Measurements from ENCODE around the gene SNTG2. TPM values are rescaled to one million over a fixed set of nuclear protein-coding genes. Genes with fewer than 3 reads are reported as not detected.

Gene SNTG2
- total and polyA plus RNA-seq, 11 donors: 0.19 to 3.2 (median 0.93) TPM

DNA sequence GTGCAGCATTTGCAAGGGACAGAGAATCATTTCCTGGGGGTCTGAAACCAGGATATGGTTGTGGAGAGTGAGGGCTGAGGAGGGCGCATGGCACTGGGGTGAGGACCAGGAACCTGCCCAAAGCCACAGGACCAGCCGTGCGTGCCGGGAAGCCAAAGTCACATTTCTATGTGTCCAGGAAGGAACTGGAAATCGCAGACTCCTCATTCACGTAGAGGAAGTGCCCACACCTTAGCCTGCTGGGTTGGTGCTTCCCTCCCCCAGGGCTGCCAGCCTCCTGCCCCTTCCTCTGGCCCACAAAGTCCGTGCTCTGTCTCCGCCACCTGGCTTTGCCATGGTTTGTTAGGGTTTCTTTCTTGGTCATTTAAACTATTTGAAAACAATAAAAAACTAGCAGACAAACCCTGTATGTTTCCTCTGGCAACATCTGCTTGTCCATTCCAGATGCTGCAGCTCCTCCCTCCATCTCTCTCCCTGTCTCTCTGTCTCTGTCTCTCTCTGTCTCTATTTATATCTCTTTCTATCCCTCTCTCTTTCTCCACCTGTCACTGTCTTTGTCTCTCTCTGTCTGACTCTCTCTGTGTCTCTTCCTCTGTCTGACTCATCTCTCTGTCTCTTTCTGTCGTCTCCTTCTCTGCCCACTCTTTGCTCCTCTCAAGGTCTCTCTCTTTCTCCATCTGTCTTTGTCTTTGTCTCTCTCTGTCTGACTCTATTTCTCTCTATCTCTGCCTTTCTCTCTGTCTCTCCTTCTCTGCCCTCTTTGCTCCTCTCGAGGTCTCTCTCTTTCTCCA lies 299.4 kb downstream of the SNTG2 start:
- DNase-seq (no peak), ATAC-seq (peak in 2 of 4 donors; percentile 22 to 64)
- intact Hi-C loops (cut with DNase I): loop anchor here in 1 of 10 donors (10.0 kb wide), 1 partner anchor 125 kb away; no protein-coding TSS in a partner anchor
- Histone ChIP-seq H3K27me3 (peaks cover 0 to 16% (median 0%) of the 10 kb centered on the region in 9 donors), H3K4me1 (no peaks in the 10 kb centered on the region), H3K4me3 (no peak overlapping the region), H3K36me3 (no peaks in the 10 kb centered on the region), H3K9me3 (no peaks in the 10 kb centered on the region), H3K27ac (no peak overlapping the region)
- TF ChIP-seq, protein P1, sequence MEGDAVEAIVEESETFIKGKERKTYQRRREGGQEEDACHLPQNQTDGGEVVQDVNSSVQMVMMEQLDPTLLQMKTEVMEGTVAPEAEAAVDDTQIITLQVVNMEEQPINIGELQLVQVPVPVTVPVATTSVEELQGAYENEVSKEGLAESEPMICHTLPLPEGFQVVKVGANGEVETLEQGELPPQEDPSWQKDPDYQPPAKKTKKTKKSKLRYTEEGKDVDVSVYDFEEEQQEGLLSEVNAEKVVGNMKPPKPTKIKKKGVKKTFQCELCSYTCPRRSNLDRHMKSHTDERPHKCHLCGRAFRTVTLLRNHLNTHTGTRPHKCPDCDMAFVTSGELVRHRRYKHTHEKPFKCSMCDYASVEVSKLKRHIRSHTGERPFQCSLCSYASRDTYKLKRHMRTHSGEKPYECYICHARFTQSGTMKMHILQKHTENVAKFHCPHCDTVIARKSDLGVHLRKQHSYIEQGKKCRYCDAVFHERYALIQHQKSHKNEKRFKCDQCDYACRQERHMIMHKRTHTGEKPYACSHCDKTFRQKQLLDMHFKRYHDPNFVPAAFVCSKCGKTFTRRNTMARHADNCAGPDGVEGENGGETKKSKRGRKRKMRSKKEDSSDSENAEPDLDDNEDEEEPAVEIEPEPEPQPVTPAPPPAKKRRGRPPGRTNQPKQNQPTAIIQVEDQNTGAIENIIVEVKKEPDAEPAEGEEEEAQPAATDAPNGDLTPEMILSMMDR (IDR thresholded peaks at IDR 0.05): no peak
- no peak for TF ChIP-seq POLR2A (IDR thresholded peaks at IDR 0.05)
- 58 to 64% (median 61%) methylated on average over 10 of the region's 10 CpGs for WGBS, 4 donors

DNA sequence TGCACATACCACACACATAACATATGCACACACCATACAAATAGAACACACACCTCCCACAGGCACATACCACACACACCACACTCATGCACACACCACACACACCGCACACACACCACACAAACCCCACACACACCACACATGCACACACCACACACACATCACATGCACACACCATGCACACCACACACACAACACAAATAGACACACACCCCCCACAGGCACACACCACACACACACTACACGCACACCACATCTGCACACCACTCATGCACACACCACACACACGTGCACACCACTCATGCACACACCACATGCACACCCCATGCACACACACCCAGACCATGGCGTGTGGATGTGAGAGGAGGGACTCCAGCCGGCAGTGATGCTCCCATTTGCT lies 300.9 kb downstream of the SNTG2 start:
- WGBS, 4 donors: 78 to 88% (median 86%) methylated on average over 5 of the region's 5 CpGs

GRCh38 chr2:1253629-1254028 lies 303.0 kb downstream of the SNTG2 start:
- Histone ChIP-seq H3K36me3 (no peaks in the 10 kb centered on the region), H3K27ac (no peak overlapping the region), H3K9me3 (no peaks in the 10 kb centered on the region), H3K27me3 (peaks cover 0 to 11% (median 0%) of the 10 kb centered on the region in 9 donors), H3K4me1 (no peaks in the 10 kb centered on the region), H3K4me3 (no peak overlapping the region)
- WGBS, 4 donors: 58 to 69% (median 61%) methylated on average over 4 of the region's 4 CpGs
- intact Hi-C loops (cut with DNase I): no loop called here
- no peak for TF ChIP-seq POLR2A (IDR thresholded peaks at IDR 0.05)
- TF ChIP-seq, protein P1 (IDR thresholded peaks at IDR 0.05): no peak
- DNase-seq (no peak), ATAC-seq (no peak)

More for the DNA sequence above, 300.9 kb downstream of the SNTG2 start:
- no peak for DNase-seq
- intact Hi-C loops (cut with DNase I): no loop called here
- Histone ChIP-seq H3K9me3 (no peaks in the 10 kb centered on the region), H3K27me3 (peaks cover 0 to 16% (median 0%) of the 10 kb centered on the region in 9 donors), H3K4me3 (no peak overlapping the region), H3K4me1 (no peaks in the 10 kb centered on the region), H3K36me3 (no peaks in the 10 kb centered on the region), H3K27ac (no peak overlapping the region)
- TF ChIP-seq, protein P1 (IDR thresholded peaks at IDR 0.05): no peak
- TF ChIP-seq POLR2A (IDR thresholded peaks at IDR 0.05): no peak
- ATAC-seq: peak in 1 of 4 donors; percentile 45

GRCh38 chr2:1254662-1255343 lies 304.2 kb downstream of the SNTG2 start:
- H3K4me3 ChIP-seq: no peak overlapping the region
- no peaks in the 10 kb centered on the region for H3K36me3 ChIP-seq
- peak overlapping the region in 2 of 12 donors; percentile 4 to 6 for H3K27ac ChIP-seq
- no peak for TF ChIP-seq POLR2A (IDR thresholded peaks at IDR 0.05)
- TF ChIP-seq, protein P1 (IDR thresholded peaks at IDR 0.05): no peak
- peaks cover 0 to 6% (median 0%) of the 10 kb centered on the region in 9 donors for H3K27me3 ChIP-seq
- intact Hi-C loops (cut with DNase I): no loop called here
- no peaks in the 10 kb centered on the region for H3K9me3 ChIP-seq
- no peaks in the 10 kb centered on the region for H3K4me1 ChIP-seq
- DNase-seq (peak in 2 of 5 donors; percentile 27 to 52), ATAC-seq (peak in 1 of 4 donors; percentile 77)
- WGBS, 4 donors: 54 to 60% (median 59%) methylated on average over 18 of the region's 18 CpGs

Measured in heart left ventricle (tissue), 16 donors.